ENCODE data around the gene TOR4A.
A peak's percentile ranks its signal among the peaks of the same experiment; 100 is the strongest.

TOR4A gene

DNA sequence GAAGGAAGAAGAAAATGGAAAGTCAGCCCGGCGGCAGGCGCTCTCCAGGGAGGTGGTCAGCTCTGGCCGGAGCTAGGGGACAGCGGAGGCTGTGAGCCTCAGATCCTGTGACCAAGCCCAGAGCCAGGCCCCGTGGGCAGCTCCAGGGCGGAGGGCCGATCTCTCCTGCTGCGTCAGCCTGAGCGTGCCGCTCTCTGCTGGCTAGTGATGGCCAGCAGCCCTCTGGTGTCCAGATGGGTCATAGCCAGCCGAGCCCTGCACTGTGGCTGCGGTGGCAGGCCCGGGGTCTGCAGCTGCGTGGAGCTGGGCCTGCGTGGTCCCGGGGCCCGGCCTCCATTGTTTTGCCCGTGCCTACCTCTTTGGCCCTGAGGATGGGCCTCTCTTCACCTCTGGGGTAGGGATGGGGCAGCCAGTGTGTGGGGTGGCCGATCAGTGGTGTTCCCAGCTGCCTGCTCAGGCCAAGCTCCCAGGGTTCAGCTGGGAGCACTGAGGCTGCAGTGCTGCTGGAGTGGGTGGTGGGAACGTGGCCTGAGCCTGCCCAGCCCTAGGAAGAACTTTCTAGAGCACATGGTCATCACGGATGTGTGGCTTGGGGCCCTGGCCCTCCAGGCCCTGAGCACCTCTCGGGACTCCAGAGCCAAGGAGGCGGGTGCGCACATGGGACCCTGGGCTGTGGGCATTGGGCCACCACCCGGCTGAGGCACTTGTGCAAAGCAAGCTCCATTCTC, 41.6 kb downstream of the TOR4A start:
- Histone ChIP-seq H3K79me1 (ENCODE audit: low read depth, low read length) (peaks cover 4% of the 10 kb centered on the region), H3K4ac (ENCODE audit: low read length) (peak overlapping the region; percentile 76), H2BK120ac (ENCODE audit: low read depth, low read length) (peak overlapping the region; percentile 100), H3K4me3 (ENCODE audit: low read length in 2 of 2) (no peak overlapping the region), H3K9ac (ENCODE audit: low read depth, low read length, poor library complexity) (peak overlapping the region; percentile 70), H2BK12ac (ENCODE audit: low read length) (peak overlapping the region; percentile 98), H3K4me1 (ENCODE audit: control insufficient read depth in 2 of 2, insufficient read depth in 1 of 2, low read depth in 1 of 2, low read length in 2 of 2) (peaks cover 33 to 34% of the 10 kb centered on the region in 2 donors), H2BK15ac (ENCODE audit: low read length) (peak overlapping the region; percentile 98), H3K27me3 (ENCODE audit: control insufficient read depth in 3 of 3, insufficient read depth in 3 of 3, low read depth in 1 of 3, low read length in 3 of 3) (no peaks in the 10 kb centered on the region), H2AFZ (ENCODE audit: low read length) (peak overlapping the region; percentile 32), H3K14ac (ENCODE audit: low read length) (peak overlapping the region; percentile 1), H2BK5ac (ENCODE audit: low read length) (peak overlapping the region; percentile 99), H4K8ac (ENCODE audit: low read depth, low read length) (peak overlapping the region; percentile 72), H3K36me3 (replicated peaks in 1 of 2; ENCODE audit: control insufficient read depth in 2 of 2, insufficient read depth in 2 of 2, low read length in 2 of 2) (no peaks in the 10 kb centered on the region), H3K4me2 (ENCODE audit: insufficient read depth, low read length, poor library complexity, severe bottlenecking) (no peak overlapping the region), H3K9me3 (replicated peaks in 1 of 2; ENCODE audit: control insufficient read depth in 2 of 2, insufficient read depth in 1 of 2, low read depth in 1 of 2, low read length in 2 of 2) (peaks cover 0 to 6% of the 10 kb centered on the region in 2 donors), H3K27ac (replicated peaks; ENCODE audit: low read length) (no peak overlapping the region), H3K23ac (ENCODE audit: low read depth, low read length, poor library complexity) (peak overlapping the region; percentile 16), H2AK5ac (ENCODE audit: low read depth, low read length) (peak overlapping the region; percentile 100), H4K91ac (ENCODE audit: low read depth, low read length, poor library complexity) (peak overlapping the region; percentile 85), H3K18ac (ENCODE audit: low read length) (peak overlapping the region; percentile 100)
- WGBS, 2 donors (ENCODE audit: extremely low coverage in 2 of 2, insufficient read length in 2 of 2, insufficient replicate concordance in 1 of 2), result no CpG with 5 or more reads among the region's 26 CpGs
- no peak for DNase-seq (ENCODE audit: low spot score)

DNA sequence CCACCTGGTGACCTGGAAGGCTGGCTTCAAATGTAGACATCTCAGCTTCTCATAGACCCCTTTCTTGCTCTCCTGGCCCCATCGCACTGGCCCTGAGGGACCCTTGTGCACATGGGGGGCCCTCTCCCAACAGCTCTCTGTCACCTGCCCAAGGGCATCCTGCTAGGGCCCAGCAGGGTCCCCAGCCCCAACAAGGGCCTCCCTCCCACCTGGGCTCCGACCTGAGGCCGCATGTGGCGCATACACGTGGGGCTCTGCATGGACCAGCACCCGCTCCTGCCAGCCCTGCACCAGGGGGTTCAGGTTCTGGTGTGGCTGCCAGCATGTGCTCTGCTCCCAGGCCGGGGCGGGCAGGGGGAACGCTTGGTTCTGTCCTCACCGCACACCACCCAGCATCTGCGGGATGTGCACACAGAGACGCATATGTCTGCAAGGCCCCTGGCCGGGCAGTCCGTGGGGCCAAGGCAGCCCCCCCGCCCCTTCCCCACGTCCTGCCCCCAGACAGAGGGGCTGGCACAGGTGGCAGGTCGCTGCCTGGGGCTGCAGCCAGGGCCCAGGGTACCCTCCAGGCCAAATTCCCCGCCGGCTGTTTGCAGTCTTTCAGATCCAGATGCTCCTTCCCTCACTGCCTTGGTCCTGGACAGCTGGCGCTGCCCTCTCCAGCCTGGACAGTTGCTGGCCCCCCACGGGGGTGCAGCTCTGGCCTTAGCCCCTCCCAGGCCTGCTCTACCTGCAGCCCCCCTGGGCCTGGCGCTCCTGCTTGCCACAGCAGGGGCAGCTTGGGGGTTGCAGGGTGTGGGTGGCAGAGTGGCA, 42.4 kb downstream of the TOR4A start:
- H3K27ac ChIP-seq (replicated peaks; ENCODE audit: low read length), result no peak overlapping the region
- peak overlapping the region; percentile 2 for H3K4ac ChIP-seq (ENCODE audit: low read length)
- peak overlapping the region in 1 of 2 donors; percentile 35 for H3K4me3 ChIP-seq (ENCODE audit: low read length in 2 of 2)
- peak overlapping the region; percentile 53 for H3K9ac ChIP-seq (ENCODE audit: low read depth, low read length, poor library complexity)
- no peak for DNase-seq (ENCODE audit: low spot score)
- no peak overlapping the region for H4K8ac ChIP-seq (ENCODE audit: low read depth, low read length)
- peaks cover 0 to 6% of the 10 kb centered on the region in 2 donors for H3K9me3 ChIP-seq (replicated peaks in 1 of 2; ENCODE audit: control insufficient read depth in 2 of 2, insufficient read depth in 1 of 2, low read depth in 1 of 2, low read length in 2 of 2)
- peak overlapping the region; percentile 35 for H2BK12ac ChIP-seq (ENCODE audit: low read length)
- H2BK5ac ChIP-seq (ENCODE audit: low read length), result peak overlapping the region; percentile 62
- peak overlapping the region; percentile 90 for H3K18ac ChIP-seq (ENCODE audit: low read length)
- no CpG with 5 or more reads among the region's 22 CpGs for WGBS, 2 donors (ENCODE audit: extremely low coverage in 2 of 2, insufficient read length in 2 of 2, insufficient replicate concordance in 1 of 2)
- H2AFZ ChIP-seq (ENCODE audit: low read length), result peak overlapping the region; percentile 99
- peaks cover 27 to 28% of the 10 kb centered on the region in 2 donors for H3K4me1 ChIP-seq (ENCODE audit: control insufficient read depth in 2 of 2, insufficient read depth in 1 of 2, low read depth in 1 of 2, low read length in 2 of 2)
- no peak overlapping the region for H3K4me2 ChIP-seq (ENCODE audit: insufficient read depth, low read length, poor library complexity, severe bottlenecking)
- H2BK15ac ChIP-seq (ENCODE audit: low read length), result peak overlapping the region; percentile 98
- peak overlapping the region; percentile 21 for H2BK120ac ChIP-seq (ENCODE audit: low read depth, low read length)
- H3K79me1 ChIP-seq (ENCODE audit: low read depth, low read length), result peaks cover 3% of the 10 kb centered on the region
- H4K91ac ChIP-seq (ENCODE audit: low read depth, low read length, poor library complexity), result peak overlapping the region; percentile 59
- H3K36me3 ChIP-seq (replicated peaks in 1 of 2; ENCODE audit: control insufficient read depth in 2 of 2, insufficient read depth in 2 of 2, low read length in 2 of 2), result no peaks in the 10 kb centered on the region
- no peaks in the 10 kb centered on the region for H3K27me3 ChIP-seq (ENCODE audit: control insufficient read depth in 3 of 3, insufficient read depth in 3 of 3, low read depth in 1 of 3, low read length in 3 of 3)
- peak overlapping the region; percentile 60 for H3K23ac ChIP-seq (ENCODE audit: low read depth, low read length, poor library complexity)
- H2AK5ac ChIP-seq (ENCODE audit: low read depth, low read length), result peak overlapping the region; percentile 100
- H3K14ac ChIP-seq (ENCODE audit: low read length), result peak overlapping the region; percentile 63

DNA sequence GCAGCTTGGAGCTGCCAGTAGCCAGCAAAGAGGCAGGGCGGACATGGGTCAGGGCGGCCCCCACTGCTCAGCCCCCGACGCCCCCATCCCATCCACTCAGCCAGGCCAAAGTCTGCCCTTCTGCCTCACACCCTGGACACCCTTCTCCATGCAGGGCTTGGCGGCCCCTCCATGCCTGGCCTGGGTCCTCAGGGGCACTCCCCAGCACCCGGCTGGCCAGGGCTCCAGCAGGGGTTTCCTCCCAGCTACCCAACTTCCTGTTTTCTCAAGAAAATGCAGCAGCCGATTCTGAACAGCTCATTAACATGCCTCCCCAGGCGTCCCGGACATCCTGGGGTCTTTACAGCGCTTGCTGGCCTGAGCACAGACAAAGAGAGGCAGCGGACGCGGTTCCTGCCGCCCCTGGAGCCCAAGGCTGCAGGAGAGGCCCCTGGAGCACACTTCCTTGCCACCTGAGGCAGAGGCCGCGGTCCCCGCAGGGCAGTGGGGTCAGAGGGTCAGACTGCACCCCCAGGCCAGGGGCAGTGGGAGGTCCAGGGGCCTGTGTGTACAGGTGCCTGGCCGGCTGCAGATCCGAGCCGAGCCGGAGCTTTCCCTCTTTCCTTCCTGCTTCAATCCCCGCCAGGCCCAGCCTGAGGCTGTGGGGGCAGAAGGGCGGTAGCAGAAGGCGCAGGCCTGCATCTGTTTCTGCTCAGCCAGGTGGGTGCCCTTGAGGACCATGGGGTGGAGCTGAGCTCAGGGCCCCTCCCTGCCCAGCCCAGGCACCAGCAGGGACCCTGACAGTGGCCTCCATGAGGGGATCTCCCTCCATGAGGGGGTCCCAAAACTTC, 43.2 kb downstream of the TOR4A start:
- peak overlapping the region; percentile 60 for H3K9ac ChIP-seq (ENCODE audit: low read depth, low read length, poor library complexity)
- H2BK15ac ChIP-seq (ENCODE audit: low read length), result peak overlapping the region; percentile 98
- H3K23ac ChIP-seq (ENCODE audit: low read depth, low read length, poor library complexity), result peak overlapping the region; percentile 60
- peak overlapping the region; percentile 99 for H2AFZ ChIP-seq (ENCODE audit: low read length)
- H2AK5ac ChIP-seq (ENCODE audit: low read depth, low read length), result peak overlapping the region; percentile 100
- peak overlapping the region; percentile 46 for H3K27ac ChIP-seq (replicated peaks; ENCODE audit: low read length)
- H3K27me3 ChIP-seq (ENCODE audit: control insufficient read depth in 3 of 3, insufficient read depth in 3 of 3, low read depth in 1 of 3, low read length in 3 of 3), result no peaks in the 10 kb centered on the region
- no peak for DNase-seq (ENCODE audit: low spot score)
- H3K36me3 ChIP-seq (replicated peaks in 1 of 2; ENCODE audit: control insufficient read depth in 2 of 2, insufficient read depth in 2 of 2, low read length in 2 of 2), result no peaks in the 10 kb centered on the region
- H3K4me1 ChIP-seq (ENCODE audit: control insufficient read depth in 2 of 2, insufficient read depth in 1 of 2, low read depth in 1 of 2, low read length in 2 of 2), result peaks cover 20 to 21% of the 10 kb centered on the region in 2 donors
- H4K8ac ChIP-seq (ENCODE audit: low read depth, low read length), result no peak overlapping the region
- peak overlapping the region; percentile 73 for H2BK12ac ChIP-seq (ENCODE audit: low read length)
- H3K79me1 ChIP-seq (ENCODE audit: low read depth, low read length), result peaks cover 2% of the 10 kb centered on the region
- peak overlapping the region; percentile 90 for H3K18ac ChIP-seq (ENCODE audit: low read length)
- peak overlapping the region; percentile 59 for H4K91ac ChIP-seq (ENCODE audit: low read depth, low read length, poor library complexity)
- no CpG with 5 or more reads among the region's 24 CpGs for WGBS, 2 donors (ENCODE audit: extremely low coverage in 2 of 2, insufficient read length in 2 of 2, insufficient replicate concordance in 1 of 2)
- peak overlapping the region; percentile 62 for H2BK5ac ChIP-seq (ENCODE audit: low read length)
- H3K14ac ChIP-seq (ENCODE audit: low read length), result peak overlapping the region; percentile 89
- H3K9me3 ChIP-seq (replicated peaks in 1 of 2; ENCODE audit: control insufficient read depth in 2 of 2, insufficient read depth in 1 of 2, low read depth in 1 of 2, low read length in 2 of 2), result peaks cover 0 to 6% of the 10 kb centered on the region in 2 donors
- H3K4me2 ChIP-seq (ENCODE audit: insufficient read depth, low read length, poor library complexity, severe bottlenecking), result no peak overlapping the region
- peak overlapping the region; percentile 2 for H3K4ac ChIP-seq (ENCODE audit: low read length)
- H2BK120ac ChIP-seq (ENCODE audit: low read depth, low read length), result no peak overlapping the region
- peak overlapping the region in 1 of 2 donors; percentile 35 for H3K4me3 ChIP-seq (ENCODE audit: low read length in 2 of 2)
